GM12872 (cell line): ENCODE results near the gene TPX2.

Experiments used
- TF ChIP-seq, protein P1 (sequence below): IDR thresholded peaks from 3 replicates; pipeline ENCODE4 v1.5.1; 2011; ENCODE audit warnings: low read depth, mild to moderate bottlenecking, low read length, moderate library complexity; ENCODE audit not compliant: insufficient read depth

Gene TPX2

GRCh38 chr20:31695849-31696804 is 43.0 kb upstream of the TPX2 start:
- TF ChIP-seq, protein P1, sequence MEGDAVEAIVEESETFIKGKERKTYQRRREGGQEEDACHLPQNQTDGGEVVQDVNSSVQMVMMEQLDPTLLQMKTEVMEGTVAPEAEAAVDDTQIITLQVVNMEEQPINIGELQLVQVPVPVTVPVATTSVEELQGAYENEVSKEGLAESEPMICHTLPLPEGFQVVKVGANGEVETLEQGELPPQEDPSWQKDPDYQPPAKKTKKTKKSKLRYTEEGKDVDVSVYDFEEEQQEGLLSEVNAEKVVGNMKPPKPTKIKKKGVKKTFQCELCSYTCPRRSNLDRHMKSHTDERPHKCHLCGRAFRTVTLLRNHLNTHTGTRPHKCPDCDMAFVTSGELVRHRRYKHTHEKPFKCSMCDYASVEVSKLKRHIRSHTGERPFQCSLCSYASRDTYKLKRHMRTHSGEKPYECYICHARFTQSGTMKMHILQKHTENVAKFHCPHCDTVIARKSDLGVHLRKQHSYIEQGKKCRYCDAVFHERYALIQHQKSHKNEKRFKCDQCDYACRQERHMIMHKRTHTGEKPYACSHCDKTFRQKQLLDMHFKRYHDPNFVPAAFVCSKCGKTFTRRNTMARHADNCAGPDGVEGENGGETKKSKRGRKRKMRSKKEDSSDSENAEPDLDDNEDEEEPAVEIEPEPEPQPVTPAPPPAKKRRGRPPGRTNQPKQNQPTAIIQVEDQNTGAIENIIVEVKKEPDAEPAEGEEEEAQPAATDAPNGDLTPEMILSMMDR, result no peak

GRCh38 chr20:31698243-31698802 is 40.8 kb upstream of the TPX2 start:
- TF ChIP-seq, protein P1, result no peak

- TF ChIP-seq, protein P1, result no peak
Observed at GRCh38 chr20:31698803-31699718, 40.0 kb upstream of the TPX2 start.

DNA sequence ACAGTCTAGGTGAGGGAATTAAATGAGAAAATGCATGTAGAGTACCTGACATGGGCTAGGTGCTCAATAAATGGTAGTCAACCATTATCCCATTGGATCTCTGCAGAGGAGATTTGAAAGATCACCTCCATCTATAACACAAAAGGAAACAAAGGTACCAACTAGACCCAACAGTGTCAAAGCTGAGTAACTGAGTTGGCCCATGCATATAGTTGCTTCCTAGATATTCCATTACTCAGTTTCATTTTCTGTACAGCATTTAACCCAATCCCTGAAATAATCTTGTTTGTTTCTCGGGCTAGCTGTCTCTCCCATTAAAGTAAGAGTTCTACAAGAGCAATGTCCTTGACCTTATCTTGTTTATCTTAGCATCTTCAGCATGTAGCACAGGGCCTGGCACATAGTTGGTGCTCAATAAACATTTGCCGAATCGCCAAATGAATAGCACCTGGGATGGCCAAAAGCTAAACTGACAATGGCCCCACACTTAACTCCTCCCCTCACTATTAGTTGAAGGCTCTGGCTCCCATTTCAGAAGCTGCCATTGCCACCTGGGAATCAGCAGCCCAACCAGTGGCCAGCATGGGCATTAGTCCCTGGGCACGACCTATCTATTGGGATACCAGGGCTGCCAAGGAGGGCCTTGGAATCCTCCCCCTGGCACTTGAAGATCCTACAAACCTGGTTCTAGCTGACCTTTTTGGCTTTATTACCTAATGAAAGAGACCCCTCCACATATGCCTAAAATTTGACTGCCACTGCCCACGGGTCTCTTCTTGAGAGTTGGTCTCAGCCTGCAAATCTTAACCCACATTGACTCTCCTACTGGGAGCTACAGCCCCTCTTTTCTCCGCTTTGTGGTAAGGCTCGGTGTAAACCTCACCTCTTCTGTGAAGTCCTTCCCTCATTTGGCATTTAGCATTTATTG is 39.0 kb upstream of the TPX2 start:
- TF ChIP-seq, protein P1, result no peak

DNA sequence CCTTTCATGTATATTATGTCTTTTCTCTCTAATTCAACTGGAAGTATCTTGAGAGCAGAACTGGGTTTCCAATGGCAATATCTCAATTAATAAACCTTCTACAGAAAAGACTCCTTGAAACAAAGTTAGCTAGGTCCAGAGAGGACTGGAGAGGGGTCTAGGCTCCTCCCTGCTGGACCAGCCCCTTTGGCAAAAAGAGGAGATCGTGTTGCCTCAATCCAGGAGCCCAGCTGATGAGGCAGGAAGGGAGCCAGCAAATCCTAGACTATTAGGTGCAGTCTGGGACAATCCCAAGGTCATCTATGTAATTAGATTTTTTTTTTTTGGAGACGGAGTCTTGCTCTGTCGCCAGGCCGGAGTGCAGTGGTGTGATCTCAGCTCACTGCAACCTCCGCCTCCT is 38.3 kb upstream of the TPX2 start:
- TF ChIP-seq, protein P1, result no peak

- TF ChIP-seq, protein P1, result no peak
Observed at GRCh38 chr20:31701591-31701990, 37.5 kb upstream of the TPX2 start.
